ENCODE data around the gene SERTAD2.

SERTAD2 gene

GRCh38 chr2:64653109-64654062, at the start of gene SERTAD2:
TSS of gene SERTAD2 (minus strand) at chr2:64653913. CDS start at chr2:64636871, 17,042 bp downstream.
- DNase-seq (ENCODE audit: low read depth in 2 of 2, low spot score in 1 of 2), result peak; percentile 60 to 77

- DNase-seq (ENCODE audit: low read depth in 2 of 2, low spot score in 1 of 2), result no peak
These were observed 46.6 kb upstream of the SERTAD2 start for GRCh38 chr2:64700133-64700809.

- no peak for DNase-seq (ENCODE audit: low read depth in 2 of 2, low spot score in 1 of 2)
These were observed 46.0 kb upstream of the SERTAD2 start for GRCh38 chr2:64699712-64700111.

- no peak for DNase-seq (ENCODE audit: low read depth in 2 of 2, low spot score in 1 of 2)
These were observed 45.1 kb upstream of the SERTAD2 start for GRCh38 chr2:64698668-64699444.

GRCh38 chr2:64698177-64698643, 44.5 kb upstream of the SERTAD2 start:
- no peak for DNase-seq (ENCODE audit: low read depth in 2 of 2, low spot score in 1 of 2)

- DNase-seq (ENCODE audit: low read depth in 2 of 2, low spot score in 1 of 2), result no peak
These were observed 43.8 kb upstream of the SERTAD2 start for GRCh38 chr2:64697297-64698176.

GRCh38 chr2:64696636-64697035, 42.9 kb upstream of the SERTAD2 start:
- no peak for DNase-seq (ENCODE audit: low read depth in 2 of 2, low spot score in 1 of 2)

- no peak for DNase-seq (ENCODE audit: low read depth in 2 of 2, low spot score in 1 of 2)
These were observed 42.1 kb upstream of the SERTAD2 start for GRCh38 chr2:64695721-64696261.

GRCh38 chr2:64692401-64692800, 38.7 kb upstream of the SERTAD2 start:
- no peak for DNase-seq (ENCODE audit: low read depth in 2 of 2, low spot score in 1 of 2)

- no peak for DNase-seq (ENCODE audit: low read depth in 2 of 2, low spot score in 1 of 2)
These were observed 35.2 kb upstream of the SERTAD2 start for GRCh38 chr2:64688909-64689308.

GRCh38 chr2:64686283-64686956, 32.7 kb upstream of the SERTAD2 start:
- DNase-seq (ENCODE audit: low read depth in 2 of 2, low spot score in 1 of 2), result no peak

- DNase-seq (ENCODE audit: low read depth in 2 of 2, low spot score in 1 of 2), result no peak
These were observed 31.7 kb upstream of the SERTAD2 start for GRCh38 chr2:64685430-64685829.

- DNase-seq (ENCODE audit: low read depth in 2 of 2, low spot score in 1 of 2), result no peak
These were observed 30.2 kb upstream of the SERTAD2 start for GRCh38 chr2:64683771-64684510.

GRCh38 chr2:64681479-64681967, 27.8 kb upstream of the SERTAD2 start:
- DNase-seq (ENCODE audit: low read depth in 2 of 2, low spot score in 1 of 2), result no peak

GRCh38 chr2:64679673-64680425, 26.1 kb upstream of the SERTAD2 start:
- DNase-seq (ENCODE audit: low read depth in 2 of 2, low spot score in 1 of 2), result no peak

- no peak for DNase-seq (ENCODE audit: low read depth in 2 of 2, low spot score in 1 of 2)
These were observed 25.3 kb upstream of the SERTAD2 start for GRCh38 chr2:64678771-64679590.

- DNase-seq (ENCODE audit: low read depth in 2 of 2, low spot score in 1 of 2), result no peak
These were observed 23.8 kb upstream of the SERTAD2 start for GRCh38 chr2:64677530-64677929.

Data from stimulated activated CD8-positive, alpha-beta memory T cell treated with anti-CD3 and anti-CD28 coated beads, Interleukin-4, amount 100 ng/mL, for 4 hours (primary cell).